HCT116 (cell line): Measurements from ENCODE around the gene MBTPS1. TPM values are rescaled to one million over a fixed set of nuclear protein-coding genes. Genes with fewer than 3 reads are reported as not detected.

Experiments
- ATAC-seq: fragments of 200-7000 bp; cut with Tn5 transposase; 2 replicates; pipeline ENCODE4 v1.9.1; 2020; ENCODE audit warnings: mild to moderate bottlenecking, moderate library complexity
- BruUV-seq: library from RNA; stranded (reverse); fragments of 400-500 nt; replicated peaks from 2 replicates; lab custom pipeline; 2021; lab: Mats Ljungman, UMichigan
- CTCF ChIA-PET: fragments of 300-600 bp; sonication (Branson Sonifier 250); formaldehyde crosslinking; loops from one replicate; lab custom pipeline; 2021; ENCODE audit warnings: antibody characterized with exemption; lab: Charles Lee
- POLR2A ChIA-PET: fragments of 300-600, 350-600 bp; sonication (Branson Sonifier 250); formaldehyde crosslinking; loops from one replicate; lab custom pipeline; 2021; ENCODE audit warnings: antibody characterized with exemption; lab: Charles Lee
- RAD21 ChIA-PET, 2 experiments: fragments of 300-600 bp; sonication (Branson Sonifier 250); formaldehyde crosslinking; loops; one replicate each; lab custom pipeline; 2023; ENCODE audit warnings: low total read pairs in 2 of 2; ENCODE audit not compliant: uncharacterized antibody in 2 of 2, unreplicated experiment in 2 of 2, low non-redundant PET in 1 of 2; lab: Charles Lee
- DNase-seq: peaks from one replicate; pipeline ENCODE4 v3.0.0-alpha.2; 2010; ENCODE audit warnings: low read depth, low spot score
- H2AFZ ChIP-seq: fragments of 200-600 bp; shearing (Covaris generic), sonication (generic); 2 replicates; pipeline ENCODE4 v1.6.1; 2017; ENCODE audit warnings: low read depth, mixed run types, mixed read lengths, antibody characterized with exemption, low read length; ENCODE audit not compliant: poor library complexity, severe bottlenecking
- H3K27ac ChIP-seq: 2 replicates; pipeline ENCODE4 v1.5.1; 2012; ENCODE audit warnings: low read depth, low read length
- H3K27me3 ChIP-seq: fragments of 200-600 bp; sonication (generic); 2 replicates; pipeline ENCODE4 v1.6.1; 2016; ENCODE audit warnings: mixed run types, low read length, mixed read lengths; ENCODE audit not compliant: insufficient read depth
- H3K36me3 ChIP-seq, 2 experiments: fragments of 200-500 bp in 1 of 2; fragments of 200-600 bp in 1 of 2; sonication (Bioruptor generic) in 1 of 2; sonication (generic) in 1 of 2; 2 replicates each; pipeline versions ENCODE4 v1.5.1 to v1.6.1; 2014 to 2016; ENCODE audit warnings: low read length in 2 of 2, inconsistent platforms in 1 of 2, mixed read lengths in 1 of 2, mixed run types in 1 of 2; ENCODE audit not compliant: insufficient read depth in 2 of 2, control insufficient read depth in 1 of 2
- H3K4me1 ChIP-seq, 2 experiments: fragments of 200-600 bp in 1 of 2; sonication (generic) in 1 of 2; 2 replicates each; pipeline versions ENCODE4 v1.5.1 to v1.6.1; 2012 to 2017; ENCODE audit warnings: low read length in 2 of 2, inconsistent platforms in 1 of 2, mild to moderate bottlenecking in 1 of 2, mixed read lengths in 1 of 2, mixed run types in 1 of 2, moderate library complexity in 1 of 2; ENCODE audit not compliant: insufficient read depth in 2 of 2, control insufficient read depth in 1 of 2
- H3K4me2 ChIP-seq: fragments of 200-600 bp; sonication (generic); 2 replicates; pipeline ENCODE4 v1.6.1; 2017; ENCODE audit warnings: mixed run types, low read length, mixed read lengths
- H3K4me3 ChIP-seq, 2 experiments: fragments of 200-600 bp in 1 of 2; sonication (generic) in 1 of 2; replicated peaks in 1 of 2; 2 replicates each; pipeline ENCODE4 v1.5.1; 2011 to 2016; ENCODE audit warnings: low read length in 2 of 2, control low read depth in 1 of 2, low read depth in 1 of 2, mild to moderate bottlenecking in 1 of 2, mixed read lengths in 1 of 2, mixed run types in 1 of 2
- H3K79me2 ChIP-seq: fragments of 200-600 bp; sonication (generic); 2 replicates; pipeline ENCODE4 v1.6.1; 2017; ENCODE audit warnings: mild to moderate bottlenecking, mixed run types, low read length, moderate library complexity, mixed read lengths; ENCODE audit not compliant: insufficient read depth
- H3K9ac ChIP-seq: fragments of 200-600 bp; sonication (generic); 2 replicates; pipeline ENCODE4 v1.6.1; 2016; ENCODE audit warnings: low read length, mixed read lengths
- H3K9me2 ChIP-seq: fragments of 200-600 bp; sonication (generic), shearing (Covaris generic); 2 replicates; pipeline ENCODE4 v1.6.1; 2017; ENCODE audit warnings: mixed run types, mild to moderate bottlenecking, moderate library complexity; ENCODE audit not compliant: insufficient read depth
- H3K9me3 ChIP-seq, 2 experiments: fragments of 200-500 bp in 1 of 2; fragments of 200-600 bp in 1 of 2; sonication (Bioruptor generic) in 1 of 2; sonication (generic) in 1 of 2; 2 replicates each; pipeline ENCODE4 v1.6.1; 2014 to 2017; ENCODE audit warnings: low read length in 2 of 2, mixed read lengths in 2 of 2, inconsistent platforms in 1 of 2, low read depth in 1 of 2, mild to moderate bottlenecking in 1 of 2, mixed run types in 1 of 2, moderate library complexity in 1 of 2; ENCODE audit not compliant: control insufficient read depth in 1 of 2, insufficient read depth in 1 of 2
- H4K20me1 ChIP-seq: fragments of 200-600 bp; sonication (generic), shearing (Covaris generic); 2 replicates; pipeline ENCODE4 v1.6.1; 2017; ENCODE audit warnings: mixed run types, mild to moderate bottlenecking, moderate library complexity; ENCODE audit not compliant: insufficient read depth
- CEBPB ChIP-seq: IDR thresholded peaks from 2 replicates; pipeline ENCODE4 v1.6.1; 2012; ENCODE audit warnings: low read depth
- CTCF ChIP-seq, 3 experiments: fragments of 200-600 bp in 1 of 3; sonication (generic) in 1 of 3; IDR thresholded peaks in 2 of 3; conservative IDR thresholded peaks in 1 of 3; 2 replicates each; pipeline ENCODE4 v1.5.1; 2012 to 2017; ENCODE audit warnings: low read depth in 2 of 3, low read length in 2 of 3, antibody characterized with exemption in 1 of 3, borderline replicate concordance in 1 of 3, control low read depth in 1 of 3, mild to moderate bottlenecking in 1 of 3, mixed read lengths in 1 of 3, mixed run types in 1 of 3, moderate library complexity in 1 of 3; ENCODE audit not compliant: insufficient read depth in 1 of 3
- EZH2phosphoT487 ChIP-seq: fragments of 200-600 bp; IDR thresholded peaks from 2 replicates; pipeline ENCODE4 v1.6.1; 2018; ENCODE audit warnings: antibody characterized with exemption, borderline replicate concordance
- FOSL1 ChIP-seq: IDR thresholded peaks from 2 replicates; pipeline ENCODE4 v1.6.1; 2012; ENCODE audit warnings: low read depth
- POLR2A ChIP-seq: IDR thresholded peaks from 2 replicates; pipeline ENCODE4 v1.7.0; 2011; ENCODE audit warnings: borderline replicate concordance; ENCODE audit not compliant: insufficient read depth, insufficient read length; ENCODE audit errors: extremely low read depth
- POLR2AphosphoS5 ChIP-seq: IDR thresholded peaks from 2 replicates; pipeline ENCODE4 v1.6.1; 2011; ENCODE audit warnings: mild to moderate bottlenecking, low read depth, low read length, moderate library complexity
- RAD21 ChIP-seq: IDR thresholded peaks from 2 replicates; pipeline ENCODE4 v1.6.1; 2012; ENCODE audit warnings: low read depth, mild to moderate bottlenecking
- REST ChIP-seq: IDR thresholded peaks from 2 replicates; pipeline ENCODE4 v1.6.1; 2012; ENCODE audit warnings: low read depth
- SIN3A ChIP-seq: IDR thresholded peaks from 2 replicates; pipeline ENCODE4 v1.6.1; 2012; ENCODE audit warnings: low read depth
- ZBTB33 ChIP-seq: IDR thresholded peaks from 2 replicates; pipeline ENCODE4 v1.6.1; 2011; ENCODE audit warnings: mild to moderate bottlenecking, low read length, moderate library complexity; ENCODE audit not compliant: insufficient replicate concordance; ENCODE audit errors: extremely low read depth
- ZNF274 ChIP-seq: fragments of 200-500 bp; sonication (Bioruptor generic); IDR thresholded peaks from 2 replicates; pipeline ENCODE4 v1.6.1; 2014; ENCODE audit warnings: mild to moderate bottlenecking, low read depth, low read length, inconsistent platforms
- intact Hi-C: fragments of 100-400 bp; cut with micrococcal nuclease; formaldehyde crosslinking; loops from 2 replicates; pipeline ENCODE4 v1.10.0; 2022
- total RNA-seq: library from RNA; stranded (reverse); gene quantifications from one replicate; pipeline ENCODE4 v1.2.1, GENCODE V29; 2021; ENCODE audit not compliant: unreplicated experiment

MBTPS1 gene
- total RNA-seq, 1 experiment from 2014 or later = 111 TPM

- Histone ChIP-seq H3K79me2 (no peaks in the 10 kb centered on the region), H3K27ac (no peak overlapping the region), H4K20me1 (no peaks in the 10 kb centered on the region), H3K4me3 (no peak overlapping the region), H3K9me3 (no peaks in the 10 kb centered on the region), H3K4me2 (no peak overlapping the region), H3K4me1 (0 out of 4 replicates have a peak, but pooled peaks cover 0 to 2% of the 10 kb centered on the region in 2 experiments), H3K9me2 (no peaks in the 10 kb centered on the region), H3K27me3 (no peaks in the 10 kb centered on the region), H2AFZ (no peak overlapping the region), H3K9ac (no peak overlapping the region), H3K36me3 (peaks cover under 1 to 3% of the 10 kb centered on the region in 2 experiments; a peak in 1 of 4 replicates)
- CTCF ChIA-PET = interaction anchor here (1.0 kb wide), 2 partner anchors 11 to 92 kb away, joined by 3 to 6 read pairs; no protein-coding TSS in a partner anchor
- intact Hi-C loops = loop anchor here (1.0 kb wide), 1 partner anchor 80 kb away; the partner anchor contains the start of gene NECAB2
- POLR2A ChIA-PET = no interaction called here
- TF ChIP-seq RAD21 = peak; percentile 75
- TF ChIP-seq CTCF (IDR thresholded peaks at IDR 0.05 in 2 of 3, conservative IDR thresholded peaks at IDR 0.05 in 1 of 3; ENCODE audit: borderline replicate concordance in 1 of 3, insufficient read depth in 1 of 3, low read depth in 2 of 3, low read length in 2 of 3) = peak; percentile 57 to 72 (median 63); a peak in 5 of 6 replicates
- TF ChIP-seq FOSL1 = no peak
- BruUV-seq = no TSS peak
- DNase-seq = peak; percentile 8
- RAD21 ChIA-PET = no interaction called here
- ATAC-seq = peak; percentile 61
These were observed 68.5 kb downstream of the MBTPS1 start for GRCh38 chr16:84048270-84048669.

- no peak for ATAC-seq
- Histone ChIP-seq H3K27ac (no peak overlapping the region), H3K9me2 (no peaks in the 10 kb centered on the region), H2AFZ (no peak overlapping the region), H4K20me1 (no peaks in the 10 kb centered on the region), H3K9me3 (no peaks in the 10 kb centered on the region), H3K4me1 (peaks cover 2 to 4% of the 10 kb centered on the region in 2 experiments; a peak in 1 of 4 replicates), H3K4me2 (no peak overlapping the region), H3K36me3 (no peaks in the 10 kb centered on the region), H3K79me2 (no peaks in the 10 kb centered on the region), H3K4me3 (no peak overlapping the region), H3K9ac (no peak overlapping the region), H3K27me3 (no peaks in the 10 kb centered on the region)
- DNase-seq = no peak
- ChIA-PET CTCF (interaction anchor here (1.0 kb wide), 2 partner anchors 12 to 91 kb away, joined by 3 to 6 read pairs; no protein-coding TSS in a partner anchor), POLR2A (no interaction called here), RAD21 (no interaction called here)
- BruUV-seq = no TSS peak
- intact Hi-C loops = loop anchor here (1.0 kb wide), 1 partner anchor 79 kb away; the partner anchor contains the start of gene NECAB2
- no peak for TF ChIP-seq ZBTB33
- TF ChIP-seq POLR2AphosphoS5 = no peak
- no peak for TF ChIP-seq ZNF274
- TF ChIP-seq CEBPB = no peak
- no peak for TF ChIP-seq SIN3A
- TF ChIP-seq EZH2phosphoT487 = no peak
- no peak for TF ChIP-seq POLR2A
- no peak for TF ChIP-seq FOSL1
- TF ChIP-seq REST = no peak
These were observed 69.1 kb downstream of the MBTPS1 start for GRCh38 chr16:84047626-84048025.
